Kidney epithelial cell (primary cell): ENCODE data around the gene MACROD2. TPM values are rescaled to one million over a fixed set of nuclear protein-coding genes. Genes with fewer than 3 reads are reported as not detected.

Experiments
- DNase-seq: peaks from one replicate; pipeline ENCODE4 v3.0.0-alpha.2; 2010; ENCODE audit warnings: low read depth
- H3K27me3 ChIP-seq: 2 replicates; pipeline ENCODE4 v1.6.0; 2011; ENCODE audit warnings: low read length; ENCODE audit not compliant: control insufficient read depth, insufficient read depth
- H3K36me3 ChIP-seq: 2 replicates; pipeline ENCODE4 v1.5.1; 2011; ENCODE audit warnings: low read length; ENCODE audit not compliant: control insufficient read depth, insufficient read depth
- H3K4me3 ChIP-seq: 2 replicates; pipeline ENCODE4 v1.5.1; 2011; ENCODE audit warnings: low read depth, mild to moderate bottlenecking, control low read depth, low read length
- total RNA-seq: library from RNA; depleted of rRNA; stranded (reverse); fragments of >200 nt; gene quantifications from 2 replicates; pipeline ENCODE4 v1.2.3, GENCODE V29; 2015
- TF ChIP-seq, protein P1 (sequence below): IDR thresholded peaks from 2 replicates; pipeline ENCODE4 v1.5.1; 2011; ENCODE audit warnings: mild to moderate bottlenecking, moderate library complexity, low read length, control low read depth, inconsistent platforms; ENCODE audit not compliant: insufficient read depth, poor library complexity, severe bottlenecking

The MACROD2 gene
- total RNA-seq, 1 donor from 2014 or later: 0.79 TPM

DNA sequence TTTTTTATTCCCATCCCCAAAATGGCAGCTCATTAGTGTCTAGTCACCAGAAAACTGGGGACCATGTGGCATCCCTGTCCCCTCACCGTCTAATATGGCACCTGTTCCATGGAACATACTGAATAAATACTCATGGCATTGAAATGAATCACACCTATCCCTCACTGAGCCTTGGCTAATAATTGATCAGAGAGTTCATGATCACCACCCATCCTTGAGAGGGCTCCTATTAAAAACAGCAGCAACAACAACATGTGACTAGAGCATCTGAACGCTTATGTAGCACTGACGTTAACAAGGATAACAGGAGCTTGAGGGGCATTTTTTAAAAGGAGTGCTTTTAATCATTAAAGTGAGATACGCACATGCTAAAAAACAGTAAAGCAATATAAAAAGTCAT lies 1453.7 kb downstream of the MACROD2 start:
- no peak overlapping the region for H3K4me3 ChIP-seq
- no peaks in the 10 kb centered on the region for H3K36me3 ChIP-seq
- DNase-seq: peak; percentile 37
- TF ChIP-seq, protein P1, sequence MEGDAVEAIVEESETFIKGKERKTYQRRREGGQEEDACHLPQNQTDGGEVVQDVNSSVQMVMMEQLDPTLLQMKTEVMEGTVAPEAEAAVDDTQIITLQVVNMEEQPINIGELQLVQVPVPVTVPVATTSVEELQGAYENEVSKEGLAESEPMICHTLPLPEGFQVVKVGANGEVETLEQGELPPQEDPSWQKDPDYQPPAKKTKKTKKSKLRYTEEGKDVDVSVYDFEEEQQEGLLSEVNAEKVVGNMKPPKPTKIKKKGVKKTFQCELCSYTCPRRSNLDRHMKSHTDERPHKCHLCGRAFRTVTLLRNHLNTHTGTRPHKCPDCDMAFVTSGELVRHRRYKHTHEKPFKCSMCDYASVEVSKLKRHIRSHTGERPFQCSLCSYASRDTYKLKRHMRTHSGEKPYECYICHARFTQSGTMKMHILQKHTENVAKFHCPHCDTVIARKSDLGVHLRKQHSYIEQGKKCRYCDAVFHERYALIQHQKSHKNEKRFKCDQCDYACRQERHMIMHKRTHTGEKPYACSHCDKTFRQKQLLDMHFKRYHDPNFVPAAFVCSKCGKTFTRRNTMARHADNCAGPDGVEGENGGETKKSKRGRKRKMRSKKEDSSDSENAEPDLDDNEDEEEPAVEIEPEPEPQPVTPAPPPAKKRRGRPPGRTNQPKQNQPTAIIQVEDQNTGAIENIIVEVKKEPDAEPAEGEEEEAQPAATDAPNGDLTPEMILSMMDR: no peak
- no peaks in the 10 kb centered on the region for H3K27me3 ChIP-seq

DNA sequence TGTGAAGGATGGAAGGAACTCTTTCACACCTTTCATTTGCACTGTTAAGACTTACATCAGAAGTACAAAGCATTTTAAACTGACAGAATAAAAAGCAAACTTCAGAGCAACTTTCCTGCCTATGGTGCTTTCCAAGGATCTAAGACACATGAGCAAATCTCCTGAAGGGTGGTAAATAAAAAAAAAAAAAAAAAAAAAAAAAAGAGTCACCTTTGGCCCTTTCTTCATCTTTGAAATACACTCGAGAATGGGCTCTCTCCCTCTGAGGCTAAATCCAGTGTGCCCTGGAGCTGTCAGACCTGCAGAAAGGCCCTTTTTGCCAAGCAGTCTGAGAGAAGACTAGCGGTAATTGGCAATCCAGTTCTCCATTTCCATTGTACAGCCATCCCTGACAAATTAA lies 1455.9 kb downstream of the MACROD2 start:
- TF ChIP-seq, protein P1: no peak
- H3K27me3 ChIP-seq: no peaks in the 10 kb centered on the region
- H3K4me3 ChIP-seq: no peak overlapping the region
- no peak for DNase-seq
- no peaks in the 10 kb centered on the region for H3K36me3 ChIP-seq

DNA sequence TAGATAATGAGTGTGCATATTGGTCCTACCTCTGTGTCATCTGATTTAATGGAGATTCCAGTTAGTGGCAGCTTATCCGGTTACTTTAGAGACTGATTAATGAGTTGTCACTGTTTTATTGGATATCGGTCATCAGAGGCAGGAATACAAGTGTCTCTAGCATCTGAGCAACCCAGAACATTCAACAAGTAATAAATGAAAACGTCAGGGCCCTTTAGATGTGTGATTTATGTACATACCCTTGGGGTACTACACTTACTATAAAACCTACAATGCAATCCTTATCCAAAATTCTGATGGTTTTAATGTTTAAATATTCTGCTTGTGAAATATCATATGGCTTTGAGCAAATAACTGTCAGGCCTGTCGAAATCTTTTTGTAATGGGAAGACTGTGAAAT lies 1460.0 kb downstream of the MACROD2 start:
- no peaks in the 10 kb centered on the region for H3K27me3 ChIP-seq
- TF ChIP-seq, protein P1: no peak
- H3K36me3 ChIP-seq: no peaks in the 10 kb centered on the region
- no peak overlapping the region for H3K4me3 ChIP-seq
- DNase-seq: no peak

DNA sequence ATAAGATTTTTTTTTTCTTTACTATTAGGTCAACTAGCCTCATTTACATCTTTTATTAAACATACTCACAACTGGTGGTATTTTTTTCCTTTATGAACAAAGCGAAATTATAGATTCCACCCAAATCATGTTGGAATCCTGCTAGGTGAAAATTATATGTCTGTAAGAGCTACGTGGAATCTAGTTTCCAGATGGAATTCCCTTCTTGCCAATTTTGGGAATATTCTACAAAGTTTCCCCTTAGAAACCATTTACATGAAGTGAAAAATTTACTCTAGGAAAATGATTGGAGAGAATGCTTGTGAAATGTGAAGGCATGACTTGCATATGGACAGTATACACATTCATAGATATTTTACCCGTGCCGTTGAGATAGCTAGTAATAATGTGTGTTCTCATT lies 1466.6 kb downstream of the MACROD2 start:
- DNase-seq: no peak
- Histone ChIP-seq H3K4me3 (no peak overlapping the region), H3K36me3 (no peaks in the 10 kb centered on the region), H3K27me3 (no peaks in the 10 kb centered on the region)
- TF ChIP-seq, protein P1: no peak

DNA sequence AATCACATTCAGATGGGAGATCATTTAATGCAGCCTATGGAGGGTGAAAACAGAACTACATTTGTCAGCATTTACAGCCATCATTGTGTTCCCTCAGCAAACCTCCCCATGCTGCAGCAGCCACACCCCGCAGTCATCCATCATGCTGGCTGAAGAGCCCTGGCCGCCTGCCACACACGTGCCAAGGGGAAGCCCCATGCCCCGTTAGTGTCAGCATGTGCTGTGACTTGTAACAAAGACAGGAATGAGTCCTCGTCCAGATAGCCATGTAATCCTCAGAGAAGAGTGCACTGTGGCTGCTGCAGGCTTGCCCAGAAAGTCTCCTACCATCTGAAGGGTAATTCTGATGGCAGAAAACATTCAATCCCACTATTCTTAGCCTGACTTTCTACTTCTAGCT lies 1480.2 kb downstream of the MACROD2 start:
- peak; percentile 4 for DNase-seq
- no peaks in the 10 kb centered on the region for H3K27me3 ChIP-seq
- no peak overlapping the region for H3K4me3 ChIP-seq
- no peaks in the 10 kb centered on the region for H3K36me3 ChIP-seq
- TF ChIP-seq, protein P1: no peak

DNA sequence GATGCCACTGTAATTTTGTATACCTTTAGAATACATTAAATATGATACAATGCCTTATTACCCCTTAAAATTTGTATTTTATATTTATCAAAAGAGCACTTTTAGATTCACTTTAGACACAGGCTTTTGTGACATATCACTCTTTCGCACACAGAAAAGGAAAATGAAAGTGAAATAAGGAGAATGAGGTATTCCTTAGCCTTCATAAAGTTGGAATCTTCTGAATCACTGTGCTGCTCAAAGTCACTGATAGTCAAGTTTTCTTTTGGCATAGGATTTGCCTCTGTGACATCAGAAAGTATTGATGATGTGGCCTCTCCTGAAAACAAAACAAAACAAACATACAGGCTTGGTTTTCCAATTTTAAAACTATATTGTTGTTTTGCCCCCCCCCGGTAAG lies 1480.9 kb downstream of the MACROD2 start:
- TF ChIP-seq, protein P1: no peak
- H3K36me3 ChIP-seq: no peaks in the 10 kb centered on the region
- no peak for DNase-seq
- no peak overlapping the region for H3K4me3 ChIP-seq
- H3K27me3 ChIP-seq: no peaks in the 10 kb centered on the region
